T-helper 17 cell (primary cell): ENCODE measurements around the gene FBN1. TPM values are rescaled to one million over a fixed set of nuclear protein-coding genes. Genes with fewer than 3 reads are reported as not detected.

Source experiments
- ATAC-seq: fragments of 150-1000 bp; cut with Tn5 transposase; 2 replicates; pipeline ENCODE4 v1.10.0; 2021; ENCODE audit warnings: mild to moderate bottlenecking, moderate library complexity
- DNase-seq, 3 donors: peaks; one replicate each; pipeline versions ENCODE4 v3.0.0 to v3.0.0-alpha.2; 2020 to 2021
- H3K9me3 ChIP-seq: one replicate; pipeline ENCODE4 v1.7.0; 2013; ENCODE audit warnings: low read length, mild to moderate bottlenecking; ENCODE audit not compliant: control insufficient read depth, poor library complexity, severe bottlenecking
- H3K27ac Mint-ChIP-seq: one replicate; pipeline ENCODE4 v1.8.0; 2022; ENCODE audit warnings: mild to moderate bottlenecking, moderate library complexity, mixed read lengths
- H3K27me3 Mint-ChIP-seq: one replicate; pipeline ENCODE4 v1.8.0; 2022; ENCODE audit warnings: mixed read lengths
- H3K36me3 Mint-ChIP-seq: one replicate; pipeline ENCODE4 v1.8.0; 2022; ENCODE audit warnings: low read depth, mixed read lengths
- H3K4me1 Mint-ChIP-seq: one replicate; pipeline ENCODE4 v1.8.0; 2022; ENCODE audit warnings: mild to moderate bottlenecking, mixed read lengths
- H3K4me3 Mint-ChIP-seq: one replicate; pipeline ENCODE4 v1.8.0; 2022; ENCODE audit warnings: mild to moderate bottlenecking, moderate library complexity, mixed read lengths
- total RNA-seq, 4 donors: library from RNA in 2 of 4; stranded (reverse) in 2 of 4; gene quantifications; one replicate each; pipeline ENCODE4 v1.2.3 and lab custom pipeline; 2022 to 2026

FBN1 gene
- total RNA-seq, 2 donors from 2014 or later: 0.07 to 0.29 TPM

- Mint-ChIP-seq H3K4me1 (peaks cover 5% of the 10 kb centered on the region), H3K4me3 (no peak overlapping the region), H3K27me3 (peaks cover 13% of the 10 kb centered on the region), H3K36me3 (no peaks in the 10 kb centered on the region), H3K27ac (no peak overlapping the region)
- ATAC-seq: no peak
- H3K9me3 ChIP-seq: no peaks in the 10 kb centered on the region
- DNase-seq: no peak
Observed at GRCh38 chr15:48402427-48403177, 242.9 kb downstream of the FBN1 start.

- Mint-ChIP-seq H3K27ac (no peak overlapping the region), H3K36me3 (no peaks in the 10 kb centered on the region), H3K4me1 (no peaks in the 10 kb centered on the region), H3K27me3 (peaks cover 14% of the 10 kb centered on the region), H3K4me3 (no peak overlapping the region)
- DNase-seq (no peak), ATAC-seq (no peak)
- no peaks in the 10 kb centered on the region for H3K9me3 ChIP-seq
Observed at GRCh38 chr15:48400086-48400485, 245.4 kb downstream of the FBN1 start.

- ATAC-seq: no peak
- no peak overlapping the region for H3K4me3 Mint-ChIP-seq
- H3K27me3 Mint-ChIP-seq: peaks cover 17% of the 10 kb centered on the region
- H3K36me3 Mint-ChIP-seq: no peaks in the 10 kb centered on the region
- H3K9me3 ChIP-seq: no peaks in the 10 kb centered on the region
- H3K27ac Mint-ChIP-seq: no peak overlapping the region
- no peaks in the 10 kb centered on the region for H3K4me1 Mint-ChIP-seq
- no peak for DNase-seq
Observed at GRCh38 chr15:48397841-48398240, 247.7 kb downstream of the FBN1 start.

- H3K27me3 Mint-ChIP-seq: peaks cover 26% of the 10 kb centered on the region
- H3K4me3 Mint-ChIP-seq: no peak overlapping the region
- DNase-seq (no peak), ATAC-seq (no peak)
- no peaks in the 10 kb centered on the region for H3K9me3 ChIP-seq
- no peaks in the 10 kb centered on the region for H3K36me3 Mint-ChIP-seq
- H3K27ac Mint-ChIP-seq: no peak overlapping the region
- no peaks in the 10 kb centered on the region for H3K4me1 Mint-ChIP-seq
Observed at GRCh38 chr15:48396020-48396419, 249.5 kb downstream of the FBN1 start.

GRCh38 chr15:48395521-48396011 lies 249.9 kb downstream of the FBN1 start:
- no peak for ATAC-seq
- H3K36me3 Mint-ChIP-seq: no peaks in the 10 kb centered on the region
- H3K4me3 Mint-ChIP-seq: no peak overlapping the region
- DNase-seq: no peak
- no peak overlapping the region for H3K27ac Mint-ChIP-seq
- H3K4me1 Mint-ChIP-seq: no peaks in the 10 kb centered on the region
- no peaks in the 10 kb centered on the region for H3K9me3 ChIP-seq
- H3K27me3 Mint-ChIP-seq: peaks cover 29% of the 10 kb centered on the region

- Mint-ChIP-seq H3K36me3 (no peaks in the 10 kb centered on the region), H3K27me3 (peaks cover 28% of the 10 kb centered on the region), H3K4me3 (no peak overlapping the region), H3K27ac (no peak overlapping the region), H3K4me1 (no peaks in the 10 kb centered on the region)
- DNase-seq: no peak
- ATAC-seq: no peak
- no peaks in the 10 kb centered on the region for H3K9me3 ChIP-seq
Observed at GRCh38 chr15:48394970-48395369, 250.5 kb downstream of the FBN1 start.

- H3K27me3 Mint-ChIP-seq: peaks cover 26% of the 10 kb centered on the region
- H3K4me3 Mint-ChIP-seq: no peak overlapping the region
- no peaks in the 10 kb centered on the region for H3K36me3 Mint-ChIP-seq
- no peak overlapping the region for H3K27ac Mint-ChIP-seq
- ATAC-seq (no peak), DNase-seq (no peak)
- H3K4me1 Mint-ChIP-seq: no peaks in the 10 kb centered on the region
- no peaks in the 10 kb centered on the region for H3K9me3 ChIP-seq
Observed at GRCh38 chr15:48393645-48394506, 251.6 kb downstream of the FBN1 start.

GRCh38 chr15:48392356-48392755 lies 253.2 kb downstream of the FBN1 start:
- H3K9me3 ChIP-seq: no peaks in the 10 kb centered on the region
- Mint-ChIP-seq H3K27me3 (peaks cover 18% of the 10 kb centered on the region), H3K4me3 (no peak overlapping the region), H3K36me3 (no peaks in the 10 kb centered on the region), H3K27ac (no peak overlapping the region), H3K4me1 (no peaks in the 10 kb centered on the region)
- DNase-seq: no peak
- no peak for ATAC-seq

GRCh38 chr15:48391950-48392349 lies 253.6 kb downstream of the FBN1 start:
- Mint-ChIP-seq H3K4me3 (no peak overlapping the region), H3K27ac (no peak overlapping the region), H3K36me3 (no peaks in the 10 kb centered on the region), H3K27me3 (peaks cover 18% of the 10 kb centered on the region), H3K4me1 (no peaks in the 10 kb centered on the region)
- DNase-seq (no peak), ATAC-seq (no peak)
- no peaks in the 10 kb centered on the region for H3K9me3 ChIP-seq

GRCh38 chr15:48389691-48390143 lies 255.8 kb downstream of the FBN1 start:
- H3K27me3 Mint-ChIP-seq: peaks cover 20% of the 10 kb centered on the region
- DNase-seq (no peak), ATAC-seq (no peak)
- H3K36me3 Mint-ChIP-seq: no peaks in the 10 kb centered on the region
- no peaks in the 10 kb centered on the region for H3K4me1 Mint-ChIP-seq
- no peak overlapping the region for H3K27ac Mint-ChIP-seq
- no peaks in the 10 kb centered on the region for H3K9me3 ChIP-seq
- H3K4me3 Mint-ChIP-seq: no peak overlapping the region

- Mint-ChIP-seq H3K4me1 (no peaks in the 10 kb centered on the region), H3K27me3 (peaks cover 23% of the 10 kb centered on the region), H3K4me3 (no peak overlapping the region), H3K36me3 (no peaks in the 10 kb centered on the region), H3K27ac (no peak overlapping the region)
- H3K9me3 ChIP-seq: no peaks in the 10 kb centered on the region
- no peak for DNase-seq
- no peak for ATAC-seq
Observed at GRCh38 chr15:48388910-48389309, 256.6 kb downstream of the FBN1 start.

- no peaks in the 10 kb centered on the region for H3K9me3 ChIP-seq
- no peak for ATAC-seq
- Mint-ChIP-seq H3K36me3 (no peaks in the 10 kb centered on the region), H3K27me3 (peaks cover 29% of the 10 kb centered on the region), H3K4me3 (no peak overlapping the region), H3K4me1 (no peaks in the 10 kb centered on the region), H3K27ac (no peak overlapping the region)
- DNase-seq: no peak
Observed at GRCh38 chr15:48388016-48388851, 257.3 kb downstream of the FBN1 start.
